Measurements from ENCODE around the gene ZNF521. TPM values are rescaled to one million over a fixed set of nuclear protein-coding genes. Genes with fewer than 3 reads are reported as not detected.

Gene ZNF521
- total RNA-seq, 1 experiment from 2014 or later = 5.1 TPM

- Histone ChIP-seq H3K36me3 (replicated peaks; ENCODE audit: control insufficient read depth, insufficient read depth, low read length) (no peaks in the 10 kb centered on the region), H3K4me3 (ENCODE audit: insufficient read depth, low read depth, low read length) (no peak overlapping the region), H3K27me3 (ENCODE audit: control insufficient read depth, insufficient read depth, low read length) (no peaks in the 10 kb centered on the region)
- no peak for DNase-seq
Measured at GRCh38 chr18:25081001-25081400, 271.0 kb downstream of the ZNF521 start.

DNA sequence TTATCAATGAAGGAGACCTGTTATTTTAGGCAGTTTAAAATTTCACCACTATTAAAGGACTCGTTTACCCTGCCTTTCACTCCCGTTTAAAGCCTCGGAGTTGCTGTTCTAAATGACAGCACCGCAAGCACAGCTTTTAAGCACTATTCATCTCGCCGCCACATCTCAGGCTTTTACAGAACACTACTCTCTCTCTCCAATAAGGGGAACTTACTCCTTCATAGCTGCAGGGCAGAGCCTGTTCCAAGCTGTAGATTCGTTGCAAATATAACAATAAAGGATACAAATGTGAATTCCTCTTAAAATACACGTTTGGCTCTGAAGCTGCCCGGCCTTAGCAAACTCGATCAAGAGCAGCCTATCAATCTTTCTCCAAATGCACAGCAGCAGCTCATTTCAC is 271.8 kb downstream of the ZNF521 start:
- no peak overlapping the region for H3K4me3 ChIP-seq (ENCODE audit: insufficient read depth, low read depth, low read length)
- no peaks in the 10 kb centered on the region for H3K36me3 ChIP-seq (replicated peaks; ENCODE audit: control insufficient read depth, insufficient read depth, low read length)
- H3K27me3 ChIP-seq (ENCODE audit: control insufficient read depth, insufficient read depth, low read length) = no peaks in the 10 kb centered on the region
- no peak for DNase-seq

DNA sequence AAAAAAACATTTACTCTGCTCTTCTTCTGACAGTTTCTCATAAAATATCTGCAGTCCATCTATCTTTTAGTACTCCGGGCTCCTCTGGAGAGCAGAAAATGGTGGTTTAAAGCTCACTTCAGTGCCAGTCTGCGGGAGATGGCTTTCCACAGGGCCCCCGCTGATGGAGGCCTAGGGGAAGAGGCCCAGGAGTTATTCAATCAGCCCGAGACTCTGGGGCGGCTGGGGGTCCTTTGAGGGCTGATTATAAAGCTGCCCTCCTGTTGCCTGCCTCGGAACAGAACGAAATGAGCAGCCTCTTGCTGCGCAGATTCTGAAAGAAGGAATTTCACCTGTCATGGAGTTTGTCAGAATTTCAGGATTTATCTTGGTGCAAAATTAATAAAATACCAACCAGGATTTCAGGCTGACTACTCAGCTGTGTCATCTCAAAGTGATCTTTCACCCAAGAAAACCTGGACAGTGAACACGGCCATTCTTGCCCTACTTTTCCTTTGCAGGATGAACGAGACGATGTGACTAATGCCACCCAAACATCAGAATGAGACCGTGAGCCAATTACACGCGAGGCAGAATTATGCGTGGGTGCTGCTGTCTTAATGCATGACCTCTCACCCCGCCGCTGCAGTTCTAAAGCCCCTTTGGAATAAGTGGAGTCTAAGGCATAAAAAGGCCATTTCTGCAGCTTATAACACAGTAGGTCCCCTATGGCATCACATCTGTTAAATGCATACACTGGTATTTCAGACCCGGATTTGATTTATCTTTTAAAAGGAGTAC is 273.8 kb downstream of the ZNF521 start:
- no peak for DNase-seq
- Histone ChIP-seq H3K36me3 (replicated peaks; ENCODE audit: control insufficient read depth, insufficient read depth, low read length) (no peaks in the 10 kb centered on the region), H3K27me3 (ENCODE audit: control insufficient read depth, insufficient read depth, low read length) (no peaks in the 10 kb centered on the region), H3K4me3 (ENCODE audit: insufficient read depth, low read depth, low read length) (no peak overlapping the region)

DNA sequence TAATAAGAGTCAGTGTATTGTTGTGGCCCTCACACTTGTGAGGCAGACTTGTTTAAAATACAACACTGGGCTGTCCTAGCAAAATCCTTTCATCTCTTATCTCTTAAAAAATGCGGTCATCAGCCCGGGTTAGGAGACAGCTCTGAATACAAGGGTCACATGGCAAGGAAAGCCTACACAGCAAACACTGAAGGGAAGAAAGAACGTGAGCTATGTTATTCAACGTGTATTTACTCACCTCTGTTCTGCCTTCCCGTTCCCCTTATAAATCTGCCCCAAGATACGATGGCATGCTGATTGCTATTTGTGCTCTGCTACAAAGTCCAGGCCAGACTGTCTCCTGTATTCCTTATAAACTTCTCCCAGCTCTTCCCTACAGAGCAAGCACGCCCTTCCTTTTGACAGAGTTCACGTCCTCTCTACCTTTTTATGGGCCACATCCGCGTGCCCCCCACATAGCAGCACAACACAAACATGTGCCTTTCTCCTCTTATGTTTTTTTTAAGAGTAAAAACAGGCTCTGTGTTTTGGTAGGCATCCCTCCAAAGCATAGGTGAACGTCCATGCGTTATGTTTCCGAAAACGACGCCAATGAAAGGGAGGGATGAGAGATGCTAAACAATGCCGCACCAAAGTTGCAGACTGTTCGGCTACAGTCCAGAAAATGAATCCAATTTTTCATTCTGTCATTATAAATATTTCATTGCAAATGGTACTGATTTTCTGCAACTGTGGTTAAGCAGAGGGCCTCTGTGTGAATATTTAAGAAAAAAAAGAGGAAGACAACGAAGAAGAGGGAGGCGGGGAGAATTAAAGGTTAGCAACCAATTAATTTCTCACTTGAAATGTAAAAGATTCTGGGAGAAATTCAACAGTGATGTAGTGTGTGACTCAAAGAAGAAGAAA is 274.7 kb downstream of the ZNF521 start:
- no peaks in the 10 kb centered on the region for H3K27me3 ChIP-seq (ENCODE audit: control insufficient read depth, insufficient read depth, low read length)
- no peak overlapping the region for H3K4me3 ChIP-seq (ENCODE audit: insufficient read depth, low read depth, low read length)
- DNase-seq = no peak
- no peaks in the 10 kb centered on the region for H3K36me3 ChIP-seq (replicated peaks; ENCODE audit: control insufficient read depth, insufficient read depth, low read length)

GRCh38 chr18:25075783-25076182 is 276.2 kb downstream of the ZNF521 start:
- H3K27me3 ChIP-seq (ENCODE audit: control insufficient read depth, insufficient read depth, low read length) = no peaks in the 10 kb centered on the region
- no peak overlapping the region for H3K4me3 ChIP-seq (ENCODE audit: insufficient read depth, low read depth, low read length)
- no peaks in the 10 kb centered on the region for H3K36me3 ChIP-seq (replicated peaks; ENCODE audit: control insufficient read depth, insufficient read depth, low read length)
- no peak for DNase-seq

DNA sequence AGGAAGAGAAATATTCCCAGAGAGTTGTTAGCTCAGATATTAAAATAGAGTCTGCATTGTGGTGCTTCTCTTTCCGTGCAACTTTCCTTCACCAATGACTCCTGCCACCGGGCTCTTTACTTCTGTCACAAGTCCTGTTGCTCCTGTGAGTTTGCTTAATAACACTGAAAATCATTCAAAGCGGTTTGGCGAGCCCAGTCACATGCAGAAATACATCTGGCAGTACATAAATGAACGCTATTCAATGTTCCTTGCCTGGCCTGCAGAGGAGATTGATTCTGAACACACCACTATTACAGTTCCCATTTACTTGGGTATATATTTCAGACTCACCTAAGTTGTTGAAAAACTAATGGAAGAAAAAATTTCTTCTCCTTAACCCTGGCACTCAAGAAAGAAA is 276.6 kb downstream of the ZNF521 start:
- H3K27me3 ChIP-seq (ENCODE audit: control insufficient read depth, insufficient read depth, low read length) = no peaks in the 10 kb centered on the region
- no peaks in the 10 kb centered on the region for H3K36me3 ChIP-seq (replicated peaks; ENCODE audit: control insufficient read depth, insufficient read depth, low read length)
- DNase-seq = no peak
- no peak overlapping the region for H3K4me3 ChIP-seq (ENCODE audit: insufficient read depth, low read depth, low read length)

- H3K27me3 ChIP-seq (ENCODE audit: control insufficient read depth, insufficient read depth, low read length) = no peaks in the 10 kb centered on the region
- no peak overlapping the region for H3K4me3 ChIP-seq (ENCODE audit: insufficient read depth, low read depth, low read length)
- H3K36me3 ChIP-seq (replicated peaks; ENCODE audit: control insufficient read depth, insufficient read depth, low read length) = no peaks in the 10 kb centered on the region
- DNase-seq = peak; percentile 23
Measured at GRCh38 chr18:25074925-25075324, 277.0 kb downstream of the ZNF521 start.

- no peak for DNase-seq
- no peak overlapping the region for H3K4me3 ChIP-seq (ENCODE audit: insufficient read depth, low read depth, low read length)
- H3K27me3 ChIP-seq (ENCODE audit: control insufficient read depth, insufficient read depth, low read length) = no peaks in the 10 kb centered on the region
- no peaks in the 10 kb centered on the region for H3K36me3 ChIP-seq (replicated peaks; ENCODE audit: control insufficient read depth, insufficient read depth, low read length)
Measured at GRCh38 chr18:25072205-25072604, 279.8 kb downstream of the ZNF521 start.

GRCh38 chr18:25067275-25068025 is 284.5 kb downstream of the ZNF521 start:
- Histone ChIP-seq H3K36me3 (replicated peaks; ENCODE audit: control insufficient read depth, insufficient read depth, low read length) (no peaks in the 10 kb centered on the region), H3K4me3 (ENCODE audit: insufficient read depth, low read depth, low read length) (no peak overlapping the region), H3K27me3 (ENCODE audit: control insufficient read depth, insufficient read depth, low read length) (no peaks in the 10 kb centered on the region)
- no peak for DNase-seq

- Histone ChIP-seq H3K27me3 (ENCODE audit: control insufficient read depth, insufficient read depth, low read length) (no peaks in the 10 kb centered on the region), H3K4me3 (ENCODE audit: insufficient read depth, low read depth, low read length) (no peak overlapping the region), H3K36me3 (replicated peaks; ENCODE audit: control insufficient read depth, insufficient read depth, low read length) (no peaks in the 10 kb centered on the region)
- DNase-seq = no peak
Measured at GRCh38 chr18:25066516-25066915, 285.4 kb downstream of the ZNF521 start.

DNA sequence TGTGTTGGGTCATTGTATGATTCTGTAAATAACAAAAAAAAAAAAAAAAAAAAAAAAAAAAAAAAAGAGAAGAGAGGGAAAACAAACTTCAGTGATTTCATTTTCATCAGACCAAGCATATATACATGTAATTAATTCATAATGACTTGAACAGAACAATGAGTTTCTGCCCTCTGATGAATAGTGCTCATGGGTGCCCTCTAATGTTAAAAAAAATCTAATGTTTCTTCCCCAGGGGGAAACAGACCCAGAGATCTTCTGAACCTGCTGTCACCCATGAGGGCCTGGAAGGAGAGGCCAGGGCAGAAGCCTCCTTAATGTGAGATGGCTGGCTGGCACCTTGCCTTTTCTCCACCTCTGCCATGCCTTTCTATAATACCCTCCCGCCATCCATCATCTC is 289.2 kb downstream of the ZNF521 start:
- DNase-seq = no peak
- Histone ChIP-seq H3K27me3 (ENCODE audit: control insufficient read depth, insufficient read depth, low read length) (no peaks in the 10 kb centered on the region), H3K4me3 (ENCODE audit: insufficient read depth, low read depth, low read length) (no peak overlapping the region), H3K36me3 (replicated peaks; ENCODE audit: control insufficient read depth, insufficient read depth, low read length) (no peaks in the 10 kb centered on the region)

GRCh38 chr18:25061395-25061794 is 290.6 kb downstream of the ZNF521 start:
- Histone ChIP-seq H3K27me3 (ENCODE audit: control insufficient read depth, insufficient read depth, low read length) (no peaks in the 10 kb centered on the region; the same call in 1 of the 2 replicates), H3K36me3 (replicated peaks; ENCODE audit: control insufficient read depth, insufficient read depth, low read length) (no peaks in the 10 kb centered on the region), H3K4me3 (ENCODE audit: insufficient read depth, low read depth, low read length) (no peak overlapping the region)
- no peak for DNase-seq

GRCh38 chr18:25058521-25058920 is 293.4 kb downstream of the ZNF521 start:
- no peak for DNase-seq
- no peak overlapping the region for H3K4me3 ChIP-seq (ENCODE audit: insufficient read depth, low read depth, low read length)
- H3K36me3 ChIP-seq (replicated peaks; ENCODE audit: control insufficient read depth, insufficient read depth, low read length) = no peaks in the 10 kb centered on the region
- H3K27me3 ChIP-seq (ENCODE audit: control insufficient read depth, insufficient read depth, low read length) = peaks cover under 1% of the 10 kb centered on the region

DNA sequence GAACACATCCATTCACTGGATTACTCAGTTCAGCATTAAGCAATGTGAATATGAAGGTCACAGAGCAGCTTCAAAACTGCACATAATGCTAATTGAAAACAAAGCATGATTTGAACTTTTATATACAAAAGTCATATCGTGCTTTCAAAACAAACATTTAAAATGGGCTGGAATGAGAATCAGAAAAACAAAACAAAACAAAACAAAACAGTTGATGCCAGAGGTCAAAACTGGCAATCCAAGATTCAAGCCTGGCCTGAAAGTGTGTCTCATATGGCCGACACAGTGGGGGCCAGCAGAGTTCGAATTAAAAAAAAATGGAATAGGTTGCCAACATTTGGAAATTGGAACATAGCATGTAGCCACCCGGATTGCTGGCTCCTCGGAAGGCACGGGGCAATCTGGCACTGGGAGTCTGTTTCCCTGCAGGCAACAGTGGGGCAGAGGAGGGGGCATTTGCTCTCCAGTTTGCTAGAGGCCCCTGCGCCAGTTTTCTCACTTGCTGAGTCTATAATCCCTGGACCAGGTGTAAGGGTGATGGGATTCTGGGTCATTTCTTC is 294.4 kb downstream of the ZNF521 start:
- H3K4me3 ChIP-seq (ENCODE audit: insufficient read depth, low read depth, low read length) = no peak overlapping the region
- no peak for DNase-seq
- no peaks in the 10 kb centered on the region for H3K36me3 ChIP-seq (replicated peaks; ENCODE audit: control insufficient read depth, insufficient read depth, low read length)
- peaks cover 2% of the 10 kb centered on the region for H3K27me3 ChIP-seq (ENCODE audit: control insufficient read depth, insufficient read depth, low read length)

Measured in H7 (cell line).